GM13976 (cell line): ENCODE measurements around the gene SPPL3.

Experiments used
- DNase-seq: peaks from one replicate; pipeline ENCODE4 v3.0.0; 2012; ENCODE audit warnings: low spot score
- CTCF ChIP-seq: IDR thresholded peaks from 2 replicates; pipeline ENCODE4 v1.5.1; 2012; ENCODE audit warnings: borderline replicate concordance, mild to moderate bottlenecking; ENCODE audit not compliant: insufficient read depth; ENCODE audit errors: extremely low read depth, missing control alignments, control extremely low read depth
- in situ Hi-C: fragments of 300-500 bp; cut with MboI; formaldehyde crosslinking; loops from one replicate; pipeline ENCODE4 v1.12.0; 2022; ENCODE audit warnings: low sequenced_read_pairs, mixed read lengths, inconsistent platforms; ENCODE audit not compliant: unreplicated experiment

Gene SPPL3

GRCh38 chr12:120784804-120785203, 119.4 kb downstream of the SPPL3 start:
- TF ChIP-seq CTCF, result no peak
- no peak for DNase-seq
- in situ Hi-C loops, result no loop called here

- TF ChIP-seq CTCF, result no peak
- DNase-seq, result no peak
- in situ Hi-C loops, result no loop called here
Measured at GRCh38 chr12:120783197-120783596, 121.0 kb downstream of the SPPL3 start.

GRCh38 chr12:120775862-120776552, 128.2 kb downstream of the SPPL3 start:
- in situ Hi-C loops, result no loop called here

GRCh38 chr12:120774169-120774916, 129.8 kb downstream of the SPPL3 start:
- DNase-seq, result no peak
- no peak for TF ChIP-seq CTCF

More at GRCh38 chr12:120775862-120776552, 128.2 kb downstream of the SPPL3 start:
- DNase-seq, result no peak
- TF ChIP-seq CTCF, result no peak

GRCh38 chr12:120771097-120771496, 133.1 kb downstream of the SPPL3 start:
- no peak for DNase-seq
- no peak for TF ChIP-seq CTCF
- in situ Hi-C loops, result no loop called here

More at GRCh38 chr12:120774169-120774916, 129.8 kb downstream of the SPPL3 start:
- in situ Hi-C loops, result no loop called here

- no peak for TF ChIP-seq CTCF
- in situ Hi-C loops, result no loop called here
- DNase-seq, result peak; percentile 31
Measured at GRCh38 chr12:120767071-120768024, 136.8 kb downstream of the SPPL3 start.
